H9 (cell line): ENCODE measurements around the gene HMGXB4. TPM values are rescaled to one million over a fixed set of nuclear protein-coding genes. Genes with fewer than 3 reads are reported as not detected.

Source experiments
- DNase-seq: peaks from one replicate; pipeline ENCODE4 v3.0.0-alpha.2; 2017
- H2AFZ ChIP-seq: one replicate; pipeline ENCODE4 v1.6.1; 2013; ENCODE audit warnings: mild to moderate bottlenecking, low read length, control low read depth, moderate library complexity
- H2AK5ac ChIP-seq: 2 replicates; pipeline ENCODE4 v1.6.1; 2013; ENCODE audit warnings: low read length, control low read depth, mixed read lengths; ENCODE audit not compliant: insufficient read length
- H2BK120ac ChIP-seq: one replicate; pipeline ENCODE4 v1.6.1; 2013; ENCODE audit warnings: low read depth, mild to moderate bottlenecking, low read length, control low read depth, inconsistent platforms; ENCODE audit not compliant: poor library complexity, severe bottlenecking
- H2BK12ac ChIP-seq: 2 replicates; pipeline ENCODE4 v1.6.1; 2013; ENCODE audit warnings: low read length, control low read depth, mixed read lengths, low read depth; ENCODE audit not compliant: insufficient read length
- H2BK15ac ChIP-seq: 2 replicates; pipeline ENCODE4 v1.6.1; 2013; ENCODE audit warnings: low read depth, low read length, control low read depth
- H2BK20ac ChIP-seq: one replicate; pipeline ENCODE4 v1.6.1; 2013; ENCODE audit warnings: low read depth, mild to moderate bottlenecking, low read length, control low read depth, inconsistent platforms; ENCODE audit not compliant: poor library complexity, severe bottlenecking
- H2BK5ac ChIP-seq: 2 replicates; pipeline ENCODE4 v1.6.1; 2013; ENCODE audit warnings: low read length, control low read depth, mixed read lengths; ENCODE audit not compliant: insufficient read length
- H3K14ac ChIP-seq: 2 replicates; pipeline ENCODE4 v1.6.1; 2013; ENCODE audit warnings: low read length, control low read depth; ENCODE audit not compliant: insufficient read depth
- H3K18ac ChIP-seq: 2 replicates; pipeline ENCODE4 v1.6.1; 2013; ENCODE audit warnings: low read depth, mild to moderate bottlenecking, mixed read lengths, low read length, control low read depth; ENCODE audit not compliant: insufficient read length
- H3K23ac ChIP-seq: 2 replicates; pipeline ENCODE4 v1.6.1; 2013; ENCODE audit warnings: low read length, control low read depth, mixed read lengths, low read depth; ENCODE audit not compliant: insufficient read length
- H3K23me2 ChIP-seq: 2 replicates; pipeline ENCODE4 v1.6.1; 2013; ENCODE audit warnings: low read depth, mild to moderate bottlenecking, mixed read lengths, low read length, control low read depth; ENCODE audit not compliant: insufficient read length, poor library complexity, severe bottlenecking
- H3K27ac ChIP-seq: 2 replicates; pipeline ENCODE4 v1.5.1; 2013; ENCODE audit warnings: low read length, control low read depth, mixed read lengths, low read depth; ENCODE audit not compliant: insufficient read length
- H3K27me3 ChIP-seq: 2 replicates; pipeline ENCODE4 v1.6.1; 2013; ENCODE audit warnings: low read length, control low read depth, inconsistent platforms; ENCODE audit not compliant: insufficient read depth
- H3K4ac ChIP-seq: 2 replicates; pipeline ENCODE4 v1.6.1; 2013; ENCODE audit warnings: low read depth, mild to moderate bottlenecking, control low read depth, inconsistent platforms, low read length, moderate library complexity
- H3K4me1 ChIP-seq: 2 replicates; pipeline ENCODE4 v1.6.1; 2013; ENCODE audit warnings: low read length, control low read depth, inconsistent platforms; ENCODE audit not compliant: insufficient read depth
- H3K4me2 ChIP-seq: 2 replicates; pipeline ENCODE4 v1.6.1; 2013; ENCODE audit warnings: low read length, control low read depth, mixed read lengths; ENCODE audit not compliant: insufficient read length, insufficient read depth
- H3K56ac ChIP-seq: 2 replicates; pipeline ENCODE4 v1.6.1; 2013; ENCODE audit warnings: low read depth, mild to moderate bottlenecking, mixed read lengths, low read length, control low read depth; ENCODE audit not compliant: insufficient read length
- H3K79me1 ChIP-seq: 2 replicates; pipeline ENCODE4 v1.6.1; 2013; ENCODE audit warnings: low read depth, mild to moderate bottlenecking, moderate library complexity, low read length, control low read depth, inconsistent platforms; ENCODE audit not compliant: insufficient read depth, poor library complexity, severe bottlenecking
- H3K79me2 ChIP-seq: 2 replicates; pipeline ENCODE4 v1.6.1; 2013; ENCODE audit warnings: low read length, control low read depth, inconsistent platforms; ENCODE audit not compliant: insufficient read depth
- H3K9ac ChIP-seq: 2 replicates; pipeline ENCODE4 v1.6.1; 2013; ENCODE audit warnings: low read length, control low read depth, mixed read lengths; ENCODE audit not compliant: insufficient read length; ENCODE audit errors: extremely low read depth
- H3K9me3 ChIP-seq: one replicate; pipeline ENCODE4 v1.6.1; 2013; ENCODE audit warnings: low read depth, low read length, inconsistent platforms; ENCODE audit not compliant: control insufficient read depth
- H3T11ph ChIP-seq: one replicate; pipeline ENCODE4 v1.6.1; 2013; ENCODE audit warnings: mild to moderate bottlenecking, low read length, control low read depth, inconsistent platforms
- H4K20me1 ChIP-seq: one replicate; pipeline ENCODE4 v1.6.1; 2013; ENCODE audit not compliant: control insufficient read depth, insufficient read length, insufficient read depth
- H4K5ac ChIP-seq: 2 replicates; pipeline ENCODE4 v1.6.1; 2013; ENCODE audit warnings: low read depth, mild to moderate bottlenecking, mixed read lengths, low read length, control low read depth; ENCODE audit not compliant: insufficient read length
- H4K8ac ChIP-seq: replicated peaks from 2 replicates; pipeline ENCODE4 v1.6.1; 2013; ENCODE audit warnings: low read length, control low read depth, mixed read lengths, low read depth; ENCODE audit not compliant: insufficient read length
- H4K91ac ChIP-seq: 2 replicates; pipeline ENCODE4 v1.6.1; 2013; ENCODE audit warnings: low read depth, mild to moderate bottlenecking, moderate library complexity, mixed read lengths, low read length, control low read depth; ENCODE audit not compliant: insufficient read length
- H3K27ac Mint-ChIP-seq, 3 experiments: 2 replicates in 2 of 3; 3 replicates in 1 of 3; pipeline ENCODE4 v1.8.0; 2020 to 2021; ENCODE audit warnings: mixed read lengths in 3 of 3, mild to moderate bottlenecking in 1 of 3, moderate library complexity in 1 of 3
- H3K27me3 Mint-ChIP-seq: 2 replicates; pipeline ENCODE4 v1.8.0; 2021; ENCODE audit warnings: low read depth, mild to moderate bottlenecking, moderate library complexity, mixed read lengths
- H3K36me3 Mint-ChIP-seq, 3 experiments: 2 replicates in 2 of 3; 3 replicates in 1 of 3; pipeline ENCODE4 v1.8.0; 2020 to 2021; ENCODE audit warnings: low read depth in 3 of 3, mixed read lengths in 3 of 3; ENCODE audit not compliant: insufficient read depth in 1 of 3
- H3K4me1 Mint-ChIP-seq, 2 experiments: 2 replicates each; pipeline ENCODE4 v1.8.0; 2020; ENCODE audit warnings: mixed read lengths in 2 of 2
- H3K4me3 Mint-ChIP-seq, 2 experiments: 2 replicates in 1 of 2; 3 replicates in 1 of 2; pipeline ENCODE4 v1.8.0; 2020 to 2021; ENCODE audit warnings: mild to moderate bottlenecking in 2 of 2, mixed read lengths in 2 of 2, moderate library complexity in 1 of 2
- H3K9me3 Mint-ChIP-seq, 2 experiments: 2 replicates in 1 of 2; 3 replicates in 1 of 2; pipeline ENCODE4 v1.8.0; 2020; ENCODE audit warnings: mild to moderate bottlenecking in 2 of 2, mixed read lengths in 2 of 2, moderate library complexity in 1 of 2
- whole genome bisulfite sequencing: extraction: QIAGEN DNeasy Blood & Tissue Kit; methylation state at CpG from one replicate; pipeline ENCODE4 v1.1.7; 2013; ENCODE audit warnings: missing lambda C conversion rate, low lambda C conversion rate, mixed read lengths; ENCODE audit not compliant: insufficient read length; ENCODE audit errors: extremely low coverage; 5-methylcytosine and 5-hydroxymethylcytosine counted together
- total RNA-seq: library from RNA; stranded (reverse); gene quantifications from 2 replicates; pipeline ENCODE4 v1.2.1, GENCODE V29; 2021
- TF ChIP-seq, protein P1 (sequence below): fragments of 200-600 bp; sonication (generic); conservative IDR thresholded peaks from 3 replicates; pipeline ENCODE4 v1.8.0; 2021; ENCODE audit warnings: antibody characterized with exemption, mild to moderate bottlenecking

HMGXB4 gene
- total RNA-seq, 1 experiment from 2014 or later = 33.5 TPM

DNA sequence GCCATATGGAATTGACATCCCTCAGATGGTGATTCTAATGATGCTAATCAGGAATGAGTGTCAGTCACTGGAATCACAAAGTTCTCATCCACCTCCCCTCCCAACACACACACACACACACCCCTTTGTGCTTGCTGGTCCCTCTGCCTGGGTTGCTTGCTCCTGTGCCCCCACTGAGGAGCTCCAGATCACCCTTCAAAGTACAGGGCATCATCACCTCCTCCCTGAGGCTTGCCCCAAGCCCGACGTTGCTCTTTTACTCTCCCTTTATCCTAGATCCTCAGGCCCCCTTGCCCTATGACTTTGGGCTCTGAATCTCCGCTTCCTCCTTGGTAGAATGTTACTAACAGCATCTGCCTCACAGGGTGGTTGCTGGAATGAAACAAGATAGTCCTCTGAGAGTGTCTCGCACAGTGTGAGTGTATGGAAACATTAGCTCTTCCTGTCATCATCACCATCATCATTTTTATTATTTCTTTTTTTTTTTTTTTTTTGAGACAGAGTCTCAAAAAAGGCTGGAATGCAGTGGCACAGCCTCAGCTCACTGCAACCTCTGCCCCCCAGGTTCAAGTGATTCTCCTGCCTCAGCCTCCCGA lies 45.8 kb downstream of the HMGXB4 start:
- no peak overlapping the region for H2BK5ac ChIP-seq
- H3K9ac ChIP-seq = no peak overlapping the region
- H3K79me1 ChIP-seq = no peaks in the 10 kb centered on the region
- Mint-ChIP-seq H3K27me3 (no peaks in the 10 kb centered on the region), H3K4me3 (no peak overlapping the region), H3K9me3 (no peaks in the 10 kb centered on the region), H3K36me3 (no peaks in the 10 kb centered on the region), H3K27ac (peak overlapping the region in 2 of 3 experiments; percentile 25 to 80; a peak in 2 of 7 replicates), H3K4me1 (peaks cover 15 to 19% of the 10 kb centered on the region in 2 experiments)
- no peak overlapping the region for H4K8ac ChIP-seq
- H3T11ph ChIP-seq = no peak overlapping the region
- no peak overlapping the region for H3K23ac ChIP-seq
- H2BK12ac ChIP-seq = no peak overlapping the region
- no peak overlapping the region for H2BK20ac ChIP-seq
- peaks cover 3% of the 10 kb centered on the region for H4K20me1 ChIP-seq
- TF ChIP-seq, protein P1, sequence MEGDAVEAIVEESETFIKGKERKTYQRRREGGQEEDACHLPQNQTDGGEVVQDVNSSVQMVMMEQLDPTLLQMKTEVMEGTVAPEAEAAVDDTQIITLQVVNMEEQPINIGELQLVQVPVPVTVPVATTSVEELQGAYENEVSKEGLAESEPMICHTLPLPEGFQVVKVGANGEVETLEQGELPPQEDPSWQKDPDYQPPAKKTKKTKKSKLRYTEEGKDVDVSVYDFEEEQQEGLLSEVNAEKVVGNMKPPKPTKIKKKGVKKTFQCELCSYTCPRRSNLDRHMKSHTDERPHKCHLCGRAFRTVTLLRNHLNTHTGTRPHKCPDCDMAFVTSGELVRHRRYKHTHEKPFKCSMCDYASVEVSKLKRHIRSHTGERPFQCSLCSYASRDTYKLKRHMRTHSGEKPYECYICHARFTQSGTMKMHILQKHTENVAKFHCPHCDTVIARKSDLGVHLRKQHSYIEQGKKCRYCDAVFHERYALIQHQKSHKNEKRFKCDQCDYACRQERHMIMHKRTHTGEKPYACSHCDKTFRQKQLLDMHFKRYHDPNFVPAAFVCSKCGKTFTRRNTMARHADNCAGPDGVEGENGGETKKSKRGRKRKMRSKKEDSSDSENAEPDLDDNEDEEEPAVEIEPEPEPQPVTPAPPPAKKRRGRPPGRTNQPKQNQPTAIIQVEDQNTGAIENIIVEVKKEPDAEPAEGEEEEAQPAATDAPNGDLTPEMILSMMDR = no peak
- no peak overlapping the region for H4K91ac ChIP-seq
- H3K4ac ChIP-seq = no peak overlapping the region
- no peak overlapping the region for H2BK15ac ChIP-seq
- no peak overlapping the region for H3K4me2 ChIP-seq
- H3K79me2 ChIP-seq = no peaks in the 10 kb centered on the region
- no peak for DNase-seq
- H3K56ac ChIP-seq = no peak overlapping the region
- no peaks in the 10 kb centered on the region for H3K23me2 ChIP-seq
- H3K27ac ChIP-seq = no peak overlapping the region
- H2AFZ ChIP-seq = no peak overlapping the region
- no peak overlapping the region for H2AK5ac ChIP-seq
- no peak overlapping the region for H4K5ac ChIP-seq
- no peak overlapping the region; the same call in 1 of the 2 replicates for H3K14ac ChIP-seq
- no peaks in the 10 kb centered on the region for H3K27me3 ChIP-seq
- WGBS = no CpG with 5 or more reads among the region's 5 CpGs
- H3K9me3 ChIP-seq = no peaks in the 10 kb centered on the region
- H3K18ac ChIP-seq = no peak overlapping the region
- no peaks in the 10 kb centered on the region for H3K4me1 ChIP-seq
- no peak overlapping the region for H2BK120ac ChIP-seq
